Activated CD4-positive, alpha-beta T cell treated with anti-CD3 and anti-CD28 coated beads, Interleukin-2, amount 50 U/mL, for 1 hour (primary cell): ENCODE data around the gene HS1BP3.

Source experiments
- DNase-seq: peaks from one replicate; pipeline ENCODE4 v3.0.0-alpha.2; 2020

The HS1BP3 gene

GRCh38 chr2:20650877-20651730 is at the start of gene HS1BP3:
HS1BP3 (minus strand) TSS chr2:20651098; CDS start chr2:20651063, 35 bp downstream.
- peak; percentile 84 for DNase-seq

DNA sequence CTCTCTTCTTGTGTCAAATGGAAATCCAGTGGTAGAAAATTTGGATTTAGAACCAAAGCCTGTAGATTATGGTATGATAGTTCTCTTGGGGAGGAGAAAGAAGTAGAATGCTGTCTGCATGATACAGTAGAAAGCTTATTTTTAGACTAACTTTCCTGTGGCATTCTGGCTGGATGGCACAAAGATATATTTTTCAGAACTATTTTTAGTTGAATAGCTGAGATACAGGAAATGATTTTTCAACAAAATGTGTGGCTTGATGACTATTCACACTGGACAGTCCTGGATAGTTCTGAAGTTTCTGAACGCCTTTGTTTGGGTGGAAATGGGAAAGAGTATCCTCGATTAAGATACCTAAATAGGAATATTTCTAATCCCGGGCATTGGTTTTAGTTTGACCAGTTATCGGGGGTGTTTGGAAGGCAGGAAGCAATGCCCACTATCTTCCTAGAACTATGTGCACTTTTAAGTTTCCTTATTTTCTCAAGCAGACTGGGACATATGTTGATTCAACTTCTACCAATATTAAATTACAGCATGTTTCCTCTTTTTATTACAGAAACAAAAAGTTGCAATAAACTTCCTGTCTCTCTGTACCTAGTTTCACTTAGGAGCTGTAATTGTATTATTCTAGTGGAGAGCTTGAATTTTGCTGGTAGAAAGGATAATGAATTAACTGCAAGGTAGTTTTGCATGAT is 48.2 kb upstream of the HS1BP3 start:
- no peak for DNase-seq

GRCh38 chr2:20697322-20697934 is 46.5 kb upstream of the HS1BP3 start:
- DNase-seq, result no peak

- DNase-seq, result no peak
Measured at GRCh38 chr2:20696366-20696765, 45.5 kb upstream of the HS1BP3 start.

DNA sequence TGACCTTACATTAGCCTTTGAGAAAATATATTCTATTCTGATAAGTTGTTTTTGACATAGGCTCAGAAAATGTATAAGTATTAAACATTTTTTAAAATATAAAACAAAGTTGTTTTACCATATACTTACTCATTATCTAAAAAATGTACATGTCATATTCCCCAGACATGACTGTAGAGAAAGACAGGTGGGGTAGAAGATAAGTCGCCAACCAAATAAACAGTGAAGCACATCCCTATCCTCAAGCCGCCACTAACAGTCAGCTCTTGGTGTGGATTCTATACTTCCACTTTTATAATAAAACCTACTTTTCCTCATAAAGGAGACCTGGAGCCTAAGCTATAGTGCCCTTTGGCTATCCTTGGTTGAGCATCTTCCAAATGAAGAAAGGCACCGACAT is 42.4 kb upstream of the HS1BP3 start:
- DNase-seq, result no peak

- DNase-seq, result no peak
Measured at GRCh38 chr2:20692081-20692480, 41.2 kb upstream of the HS1BP3 start.

DNA sequence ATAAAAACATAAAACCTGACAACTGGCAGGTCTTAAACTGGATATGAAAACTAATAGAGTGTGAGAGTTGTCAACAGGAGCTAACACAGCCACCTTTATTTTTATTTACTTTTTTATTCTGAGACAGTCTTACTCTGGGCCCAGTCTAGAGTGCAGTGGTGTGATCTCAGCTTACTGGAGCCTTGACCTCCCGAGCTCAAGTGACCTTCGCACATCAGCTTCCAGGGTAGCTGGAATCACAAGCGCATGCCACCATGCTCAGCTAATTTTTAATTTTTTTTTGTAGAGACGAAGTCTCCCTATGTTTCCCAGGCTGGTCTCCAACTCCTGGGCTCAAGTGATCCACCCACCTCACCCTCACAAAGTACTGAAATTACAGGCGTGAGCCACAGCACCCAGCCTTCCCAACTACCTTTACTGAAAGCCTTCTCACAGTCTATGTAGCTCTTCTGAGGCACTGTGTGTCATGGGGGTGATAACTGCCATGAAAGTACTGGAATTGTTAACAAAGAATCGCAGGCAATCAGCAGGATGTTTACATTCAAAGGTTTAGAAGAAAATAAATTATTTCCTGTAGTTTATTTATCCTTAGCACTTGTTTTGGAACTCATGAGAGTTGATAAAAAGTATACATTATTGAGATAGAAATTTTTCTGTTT is 40.3 kb upstream of the HS1BP3 start:
- no peak for DNase-seq

GRCh38 chr2:20689428-20690264 is 38.7 kb upstream of the HS1BP3 start:
- DNase-seq, result no peak

DNA sequence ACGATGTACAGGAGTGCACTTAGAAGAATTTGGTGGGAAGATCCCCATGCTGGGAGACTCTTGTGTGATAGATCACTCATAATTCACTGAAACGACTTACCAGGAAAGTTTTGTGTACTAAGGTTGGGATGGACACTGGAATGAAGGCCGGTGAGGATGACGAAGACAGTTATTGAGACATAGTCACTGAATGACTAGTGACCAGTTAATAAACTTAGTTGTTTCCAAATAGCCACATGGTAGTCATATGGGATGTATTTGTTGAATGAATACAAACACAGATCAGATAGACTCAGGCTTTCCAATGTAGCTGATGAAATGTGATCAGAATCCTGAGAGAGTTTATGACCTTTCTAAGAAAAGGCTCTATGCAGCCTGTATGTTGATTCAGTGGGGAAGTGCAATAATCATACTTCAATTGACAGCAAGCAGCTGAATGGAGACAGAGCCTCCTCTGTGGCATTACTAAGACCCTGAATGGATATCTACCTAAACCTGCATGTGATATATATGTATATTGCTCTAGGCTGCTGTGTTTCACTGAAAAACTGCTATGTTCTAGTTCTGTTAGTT is 36.4 kb upstream of the HS1BP3 start:
- no peak for DNase-seq

DNA sequence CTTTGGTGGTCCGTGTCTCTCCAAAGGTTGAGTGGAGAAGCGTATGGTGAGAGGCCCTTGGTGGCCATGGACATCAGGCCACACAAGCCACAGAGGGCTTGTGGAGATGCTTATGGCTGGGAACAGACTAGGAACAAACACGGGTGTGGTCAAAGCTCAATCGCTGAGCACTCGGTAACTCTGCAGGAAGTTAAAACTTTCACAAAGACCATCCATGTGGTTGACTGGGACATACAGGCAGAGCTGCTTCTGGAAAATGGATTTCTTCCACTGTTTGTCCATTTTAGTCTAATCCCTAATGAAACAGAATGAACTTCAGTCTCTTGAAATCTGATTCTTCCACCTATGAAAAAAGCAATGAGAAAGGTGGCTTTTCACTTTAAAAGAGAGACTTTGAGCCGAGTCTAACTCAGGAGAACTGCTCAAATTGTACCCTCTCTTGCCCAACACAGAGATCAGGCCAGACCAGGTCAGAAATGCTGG is 33.7 kb upstream of the HS1BP3 start:
- DNase-seq, result no peak

- no peak for DNase-seq
Measured at GRCh38 chr2:20682167-20682920, 31.4 kb upstream of the HS1BP3 start.

DNA sequence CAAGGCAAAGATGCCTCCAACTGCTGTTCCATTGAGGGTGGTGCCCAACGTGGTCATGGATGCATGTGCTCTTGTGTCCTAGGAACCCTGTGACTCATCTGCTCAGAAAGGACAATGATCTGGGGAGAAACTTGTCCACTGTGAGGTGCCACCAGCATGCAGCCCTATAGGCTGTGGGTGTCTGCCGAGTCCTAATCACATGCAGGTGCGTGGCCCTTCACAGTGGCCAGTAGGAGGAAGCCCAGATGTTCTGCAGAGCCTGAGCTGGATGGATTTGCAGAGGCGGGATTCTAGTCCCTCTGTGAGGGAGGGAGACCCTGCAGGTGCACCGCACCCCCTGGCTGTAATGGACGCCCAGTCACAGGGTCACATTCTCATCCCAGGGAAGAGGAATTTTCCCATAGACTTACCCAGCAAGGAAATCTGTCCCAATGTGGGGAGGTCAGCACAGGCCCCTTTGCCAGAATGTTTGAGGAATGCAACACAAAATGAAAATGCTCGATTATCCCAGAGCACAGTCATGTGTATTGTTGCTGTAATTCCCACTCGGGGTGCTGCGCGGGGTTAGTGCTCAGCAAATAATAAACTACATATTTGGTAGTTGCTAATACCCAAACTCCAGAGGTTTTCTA is 30.0 kb upstream of the HS1BP3 start:
- DNase-seq, result no peak

DNA sequence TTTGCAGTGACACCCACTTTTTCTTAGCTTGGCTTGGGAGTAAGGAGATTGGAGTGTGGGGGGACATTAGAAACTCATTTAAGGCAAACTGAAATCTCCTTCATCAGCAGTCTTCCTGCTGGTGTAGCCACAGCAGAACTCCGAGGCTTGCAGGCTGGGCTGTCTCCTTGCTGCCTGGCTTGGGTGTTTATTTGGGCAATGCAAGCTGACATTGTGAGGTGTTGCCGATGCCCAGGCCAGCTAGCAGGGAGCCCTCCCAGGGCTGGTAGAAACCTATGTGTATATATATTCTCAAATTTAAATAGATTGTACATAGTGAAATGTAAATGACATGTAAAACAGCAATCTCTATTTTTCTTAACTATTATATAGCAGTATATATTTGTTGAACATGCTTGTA is 27.9 kb upstream of the HS1BP3 start:
- no peak for DNase-seq

- DNase-seq, result no peak
Measured at GRCh38 chr2:20678086-20678395, 27.1 kb upstream of the HS1BP3 start.

DNA sequence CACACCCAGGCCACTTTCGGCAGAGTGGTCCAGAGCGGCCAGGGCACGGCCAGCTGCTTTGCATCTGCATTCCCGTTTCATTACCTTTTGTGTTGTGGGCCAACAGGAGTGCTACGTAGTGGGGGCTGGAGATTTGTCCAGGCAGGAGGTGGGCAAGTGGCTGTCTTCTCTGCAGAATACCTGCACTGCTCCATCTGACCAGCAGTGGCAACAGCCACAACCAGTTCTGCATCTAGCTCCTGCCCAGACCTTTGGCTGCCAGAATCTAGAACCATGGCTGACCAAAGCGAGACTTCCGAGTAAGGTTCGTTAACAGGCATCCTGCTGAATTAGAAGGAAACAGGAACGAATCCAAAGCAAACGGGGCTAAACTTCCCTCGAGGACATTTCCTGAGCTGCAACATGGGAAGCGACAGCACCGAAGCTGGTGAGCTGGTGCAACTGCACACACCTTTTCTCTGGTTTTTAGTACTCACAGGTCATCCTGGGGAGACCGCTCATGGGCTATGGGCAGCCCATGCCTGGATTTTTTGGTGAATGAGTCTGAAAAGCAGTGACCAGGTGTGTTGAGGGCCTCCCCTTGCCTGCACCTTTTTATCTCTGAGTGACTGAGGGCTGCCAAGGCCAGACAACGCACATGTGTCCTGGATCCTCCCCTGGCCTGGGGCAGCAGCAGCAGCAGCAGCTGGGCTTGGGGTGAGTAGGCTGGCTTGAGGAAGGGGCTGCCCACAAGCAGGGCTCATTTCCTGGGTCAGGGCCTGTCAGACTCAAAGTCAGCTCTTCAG is 26.6 kb upstream of the HS1BP3 start:
- no peak for DNase-seq

- DNase-seq, result no peak
Measured at GRCh38 chr2:20676353-20677215, 25.7 kb upstream of the HS1BP3 start.

GRCh38 chr2:20675701-20676352 is 24.9 kb upstream of the HS1BP3 start:
- no peak for DNase-seq

- DNase-seq, result no peak
Measured at GRCh38 chr2:20674974-20675679, 24.2 kb upstream of the HS1BP3 start.
